Lung microvascular endothelial cell (primary cell): ENCODE measurements around the gene EYS. TPM values are rescaled to one million over a fixed set of nuclear protein-coding genes. Genes with fewer than 3 reads are reported as not detected.
A peak's percentile ranks its signal among the peaks of the same experiment; 100 is the strongest.
"Not testable (repeated sequence)": the region's sequence is repeated elsewhere in the genome, so short reads cannot be mapped to it uniquely, and the experiment has no call there.

Experiments
- DNase-seq, 2 donors: peaks; one replicate each; pipeline versions ENCODE4 v3.0.0 to v3.0.0-alpha.2; 2010; ENCODE audit warnings: low read depth in 2 of 2
- total RNA-seq: library from RNA; depleted of rRNA; stranded (reverse); fragments of >200 nt; gene quantifications from 2 replicates; pipeline ENCODE4 v1.2.1, GENCODE V29; 2014

The EYS gene
- total RNA-seq, 1 donor from 2014 or later = not detected

DNA sequence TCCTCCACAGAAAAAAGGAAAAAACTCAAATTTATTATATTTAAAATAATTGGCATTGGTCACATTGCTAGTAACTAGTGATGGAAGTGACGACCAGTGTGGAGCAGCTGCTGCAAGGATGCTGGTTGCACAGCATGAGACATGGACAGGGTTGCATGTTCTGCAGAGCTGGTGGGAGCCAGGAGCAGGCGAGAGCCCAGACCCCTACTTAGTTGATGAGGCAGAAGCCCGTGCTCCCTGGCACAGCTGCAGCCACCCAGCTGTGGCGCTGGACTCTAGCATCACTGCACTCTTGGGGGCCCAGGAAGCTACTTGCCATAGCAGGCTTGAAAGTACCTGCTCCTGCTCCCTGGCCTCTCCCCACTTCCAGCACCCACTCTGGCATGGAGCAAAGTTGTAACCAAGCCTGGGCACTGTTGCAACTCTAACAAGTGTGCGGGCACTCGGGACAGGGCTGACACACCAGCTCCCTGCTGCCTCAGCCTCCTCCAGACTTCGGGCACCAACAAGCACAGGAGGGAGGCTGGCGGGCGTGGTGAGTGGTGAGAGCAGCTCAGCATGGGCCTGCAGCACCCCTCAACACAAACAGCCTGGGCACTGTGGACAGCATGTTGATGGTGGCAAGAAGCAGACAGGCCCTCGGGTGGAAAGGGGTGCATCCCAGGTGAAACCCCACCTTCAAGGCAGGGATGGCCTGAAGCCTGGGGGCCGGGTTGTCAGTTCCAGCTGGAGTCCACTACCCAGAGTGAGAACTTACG, 69.6 kb downstream of the EYS start:
- peak in 1 of 2 donors; percentile 0 for DNase-seq

DNA sequence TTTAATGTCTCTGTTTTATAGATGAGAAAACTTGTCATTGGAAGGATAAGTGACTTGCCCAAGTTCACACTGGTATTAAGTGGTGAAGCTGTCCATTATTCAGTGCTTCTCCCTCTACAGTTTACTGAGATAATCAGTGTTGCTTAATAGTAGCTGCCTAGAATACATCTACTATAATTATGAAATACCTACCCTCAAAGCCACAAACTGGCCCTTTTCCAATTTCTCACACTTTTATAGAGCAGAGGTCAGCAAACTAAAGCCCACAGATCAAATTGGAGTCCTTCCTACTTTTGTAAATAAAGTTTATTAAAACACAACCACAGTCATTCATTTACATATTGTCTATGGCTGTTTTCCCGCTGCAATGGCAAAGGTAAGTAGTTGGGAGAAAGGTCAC, 73.5 kb downstream of the EYS start:
- no peak for DNase-seq

GRCh38 chr6:65631711-65632110, 75.3 kb downstream of the EYS start:
- DNase-seq = no peak

GRCh38 chr6:65627434-65627999, 79.5 kb downstream of the EYS start:
- DNase-seq = not testable (repeated sequence)

- DNase-seq = no peak
Observed at GRCh38 chr6:65627015-65627414, 80.0 kb downstream of the EYS start.

GRCh38 chr6:65623566-65623965, 83.5 kb downstream of the EYS start:
- DNase-seq = no peak

- no peak for DNase-seq
Observed at GRCh38 chr6:65610746-65611145, 96.3 kb downstream of the EYS start.

- no peak for DNase-seq
Observed at GRCh38 chr6:65595540-65595939, 111.5 kb downstream of the EYS start.

- DNase-seq = no peak
Observed at GRCh38 chr6:65570340-65570739, 136.7 kb downstream of the EYS start.

DNA sequence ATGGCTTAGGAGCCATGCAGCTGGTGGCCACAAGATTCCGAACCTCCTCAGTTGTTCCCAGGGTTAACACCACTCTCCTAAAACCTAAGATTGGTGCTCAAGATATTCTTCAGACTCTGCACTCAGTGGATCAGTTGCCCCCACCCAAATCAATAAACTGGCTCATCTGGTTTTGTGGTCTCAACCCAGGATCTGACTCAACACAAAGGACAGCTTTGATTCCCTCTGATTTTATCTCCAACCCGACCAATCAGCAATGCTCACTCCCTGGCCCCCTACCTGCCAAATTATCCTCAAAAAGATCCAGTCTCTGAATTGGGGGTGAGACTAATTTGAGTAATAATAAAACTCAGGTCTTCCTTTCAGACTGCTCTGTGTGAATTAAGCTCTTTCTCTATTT, 137.5 kb downstream of the EYS start:
- no peak for DNase-seq

GRCh38 chr6:65569056-65569455, 138.0 kb downstream of the EYS start:
- DNase-seq = not testable (repeated sequence)

DNA sequence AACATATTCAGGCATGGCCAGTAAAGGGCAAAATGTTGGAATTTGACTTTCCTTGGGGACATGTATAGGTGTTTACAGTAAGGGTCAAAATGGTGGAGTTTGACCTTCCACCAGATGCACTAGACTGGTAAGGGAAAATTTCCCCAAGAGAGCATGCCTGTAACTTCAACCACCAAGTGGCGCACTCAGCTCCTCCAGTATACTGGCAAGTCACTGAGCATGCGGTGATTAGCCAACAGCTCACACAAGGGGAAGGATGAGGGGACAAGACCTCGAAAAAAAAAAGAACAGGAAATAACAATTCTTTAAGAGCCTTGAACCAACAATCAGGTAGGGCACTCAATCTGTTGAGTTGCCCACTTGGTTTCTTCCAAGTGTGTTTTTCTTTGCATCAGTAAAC, 140.9 kb downstream of the EYS start:
- no peak for DNase-seq

- DNase-seq = no peak
Observed at GRCh38 chr6:65558071-65558470, 149.0 kb downstream of the EYS start.

GRCh38 chr6:65557224-65557623, 149.8 kb downstream of the EYS start:
- DNase-seq = no peak

DNA sequence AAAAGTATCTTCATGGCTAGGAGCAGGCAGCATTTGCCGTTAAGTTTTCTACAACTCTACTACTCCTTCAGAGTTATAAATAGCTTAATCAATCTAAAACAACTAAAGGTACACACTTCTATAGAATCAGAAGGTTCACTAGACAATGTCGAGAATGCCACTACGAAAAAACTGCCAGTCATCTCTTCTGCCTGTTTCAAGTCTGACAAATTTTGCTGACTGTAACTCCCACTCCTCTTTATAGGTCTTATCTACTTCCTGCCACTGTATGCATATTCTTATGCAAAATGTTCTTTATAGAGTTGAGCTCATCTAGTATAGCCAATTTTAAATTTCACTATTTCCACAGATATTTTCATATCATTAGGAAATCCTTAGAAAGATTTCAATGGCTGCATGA, 160.1 kb downstream of the EYS start:
- DNase-seq = no peak

DNA sequence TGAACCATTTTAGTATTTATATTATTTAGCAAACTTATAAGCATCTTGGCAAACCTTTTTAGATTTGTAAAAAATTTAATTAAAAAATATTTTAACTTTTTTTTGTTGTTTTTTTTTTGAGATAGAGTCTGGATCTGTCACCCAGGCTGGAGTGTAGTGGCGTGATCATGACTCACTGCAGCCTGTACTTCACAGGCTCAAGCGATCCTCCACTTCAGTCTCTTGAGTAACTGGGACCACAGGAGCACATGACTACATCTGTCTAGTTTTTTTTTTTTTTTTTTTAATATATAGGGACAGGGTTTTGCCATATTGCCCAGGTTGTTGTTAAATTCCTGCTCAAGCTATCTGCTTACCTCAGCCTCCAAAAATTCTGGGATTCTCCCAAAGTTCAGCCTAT, 161.1 kb downstream of the EYS start:
- DNase-seq = no peak

GRCh38 chr6:65538644-65539043, 168.4 kb downstream of the EYS start:
- DNase-seq = no peak

- DNase-seq = no peak
Observed at GRCh38 chr6:65537600-65537999, 169.4 kb downstream of the EYS start.

- no peak for DNase-seq
Observed at GRCh38 chr6:65531533-65531932, 175.5 kb downstream of the EYS start.

DNA sequence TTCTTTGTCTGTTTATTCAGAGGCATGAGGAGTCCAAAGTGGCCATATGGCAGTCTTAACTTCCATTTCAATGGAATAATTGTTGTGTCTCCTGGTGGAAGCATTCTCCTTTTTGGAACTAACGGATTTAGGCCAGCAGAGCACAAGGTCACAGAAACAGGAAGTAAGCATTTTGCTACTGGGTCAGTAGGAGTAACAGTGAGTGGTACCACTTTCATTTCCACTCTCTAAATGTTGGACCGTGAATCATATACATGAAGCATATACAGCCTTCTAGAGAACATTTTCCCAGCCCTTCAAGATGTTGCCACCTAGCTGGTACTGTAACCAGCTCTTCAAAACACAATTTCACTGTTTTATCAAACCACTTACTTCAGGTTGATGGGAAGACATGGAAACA, 182.8 kb downstream of the EYS start:
- no peak for DNase-seq

GRCh38 chr6:65505736-65506135, 201.3 kb downstream of the EYS start:
- no peak for DNase-seq

GRCh38 chr6:65501045-65501444, 206.0 kb downstream of the EYS start:
- no peak for DNase-seq

DNA sequence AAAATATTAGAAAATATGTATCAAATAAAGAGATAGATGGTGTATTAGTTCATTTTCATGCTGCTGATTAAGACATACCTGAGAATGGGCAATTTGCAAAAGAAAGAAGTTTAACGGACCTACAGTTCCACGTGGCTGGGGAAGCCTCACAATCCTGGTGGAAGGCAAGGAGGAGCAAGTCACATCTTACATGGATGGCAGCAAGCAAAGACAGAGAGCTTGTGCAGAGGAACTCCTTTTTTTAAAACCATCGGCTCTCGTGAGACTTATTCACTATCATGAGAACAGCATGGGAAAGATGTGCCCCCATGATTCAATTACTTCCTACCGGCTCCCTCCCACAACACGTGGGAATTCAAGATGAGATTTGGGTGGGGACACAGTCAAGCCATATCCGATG, 223.4 kb downstream of the EYS start:
- DNase-seq = not testable (repeated sequence)

GRCh38 chr6:65469650-65470049, 237.4 kb downstream of the EYS start:
- no peak for DNase-seq
